SKM-1 (cell line): ENCODE results near the gene LCN9.

ENCODE experiments used
- DNase-seq: peaks from one replicate; lab custom pipeline; 2025; ENCODE audit not compliant: unreplicated experiment; lab: John Stamatoyannopoulos, UW

The LCN9 gene

DNA sequence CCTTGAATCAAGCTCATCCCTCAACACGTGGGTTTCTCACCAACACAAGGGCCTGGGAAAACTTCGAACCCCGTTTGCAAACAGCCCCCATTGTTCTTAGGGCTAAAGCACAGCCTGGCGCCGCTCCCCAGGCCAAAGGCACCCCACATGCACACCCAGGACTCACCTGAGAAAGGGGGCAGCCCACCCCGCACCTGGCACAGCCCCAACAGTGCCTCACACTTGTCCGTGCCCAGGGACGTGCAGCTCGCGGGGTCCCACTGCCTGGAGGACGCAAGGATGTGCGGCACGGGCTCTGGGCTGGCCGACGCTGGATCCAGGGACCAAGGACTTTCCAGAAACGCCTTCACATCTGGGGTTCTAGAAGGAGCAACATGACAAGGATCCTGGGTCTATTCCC lies 33.3 kb downstream of the LCN9 start:
- DNase-seq: no peak

DNA sequence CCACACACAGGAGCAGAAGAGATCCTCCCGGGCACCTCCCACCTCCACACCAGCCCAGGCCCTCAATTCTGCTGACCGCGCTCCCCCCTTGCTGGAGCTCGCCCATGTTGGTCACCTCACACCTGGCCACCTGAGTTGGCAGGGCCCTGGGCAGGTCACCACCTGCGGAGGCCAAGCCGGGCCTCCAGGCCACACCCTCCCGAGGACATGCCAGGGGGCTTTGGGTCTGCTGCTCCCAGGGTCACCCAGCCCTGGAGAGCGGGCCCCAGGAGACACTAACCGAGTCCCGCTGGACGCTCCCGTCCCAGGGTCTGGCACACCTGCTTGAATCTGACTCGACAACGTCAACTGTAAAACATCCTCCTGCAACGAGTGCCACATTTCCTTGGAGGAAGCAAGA lies 34.1 kb downstream of the LCN9 start:
- DNase-seq: no peak

DNA sequence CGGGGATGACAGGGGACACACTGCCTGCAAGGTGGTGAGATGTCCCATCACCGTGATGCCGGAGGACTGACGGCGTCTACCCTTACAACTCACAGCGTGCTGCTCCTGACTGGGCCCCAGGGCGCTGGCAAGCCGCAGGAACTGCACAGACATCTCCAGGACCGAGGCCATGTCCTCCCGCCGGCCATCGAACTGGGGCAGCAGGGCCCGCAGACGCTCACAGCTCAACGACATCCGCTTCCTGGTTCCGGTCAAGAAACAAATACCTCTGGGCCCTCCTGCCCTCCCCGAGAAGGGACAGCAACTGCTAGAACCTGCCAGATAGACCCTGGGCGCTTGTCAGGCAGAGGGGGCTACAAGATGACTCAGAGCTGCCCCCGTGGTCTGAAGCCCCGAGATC lies 35.1 kb downstream of the LCN9 start:
- DNase-seq: no peak

DNA sequence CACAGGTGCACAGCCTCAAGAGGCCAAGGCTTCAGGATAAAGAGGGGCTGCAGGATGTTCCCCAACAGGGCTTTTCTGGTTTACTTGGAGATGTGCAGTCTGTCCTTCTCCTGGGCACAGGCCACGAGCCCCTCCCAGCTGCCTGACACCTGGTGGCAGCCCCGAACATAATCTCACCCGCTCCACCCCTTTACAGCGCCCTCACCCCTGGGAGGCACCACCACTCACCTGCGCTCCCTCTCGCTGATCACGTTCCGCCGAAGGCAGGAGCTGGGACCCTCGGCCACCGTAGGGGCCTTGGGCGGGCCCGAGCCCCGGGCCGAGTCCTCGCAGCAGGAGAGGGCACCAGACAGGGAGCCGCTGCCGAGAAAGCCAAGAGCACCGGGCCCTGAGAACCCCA lies 35.7 kb downstream of the LCN9 start:
- DNase-seq: no peak

GRCh38 chr9:135699440-135699839 lies 36.3 kb downstream of the LCN9 start, which contains the start of gene SOHLH1:
TSS of gene SOHLH1 (minus strand) at chr9:135699481. CDS start at chr9:135699467, 14 bp downstream.
- no peak for DNase-seq

DNA sequence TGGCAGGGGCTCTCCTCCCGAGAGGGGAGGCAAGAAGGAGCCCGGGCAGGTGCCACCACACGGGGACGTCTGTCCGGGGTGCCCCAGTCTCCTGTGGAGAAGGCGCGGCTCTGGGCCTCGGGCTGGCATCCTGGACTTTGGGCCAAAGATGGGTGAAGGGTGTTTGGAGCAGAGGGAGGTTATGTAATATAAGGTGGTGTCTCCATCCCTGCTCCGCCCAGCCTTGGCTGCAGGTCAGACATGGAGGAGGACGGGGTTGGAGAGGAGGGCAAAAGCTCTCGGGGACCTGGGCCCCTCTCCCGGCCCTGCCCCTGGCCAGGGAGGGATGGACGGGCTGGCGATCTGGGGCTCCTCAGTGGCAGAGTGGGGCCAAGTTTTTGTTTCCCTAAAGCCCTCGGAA lies 37.4 kb downstream of the LCN9 start:
- DNase-seq: no peak

- no peak for DNase-seq
Measured at GRCh38 chr9:135701067-135701958, 38.2 kb downstream of the LCN9 start.

- DNase-seq: no peak
Measured at GRCh38 chr9:135701959-135702721, 39.0 kb downstream of the LCN9 start, which contains the start of gene KCNT1. TSS of gene KCNT1 (plus strand) at chr9:135702185. CDS start at chr9:135702259, 74 bp downstream.

GRCh38 chr9:135703726-135704125 lies 40.6 kb downstream of the LCN9 start:
- DNase-seq: no peak

DNA sequence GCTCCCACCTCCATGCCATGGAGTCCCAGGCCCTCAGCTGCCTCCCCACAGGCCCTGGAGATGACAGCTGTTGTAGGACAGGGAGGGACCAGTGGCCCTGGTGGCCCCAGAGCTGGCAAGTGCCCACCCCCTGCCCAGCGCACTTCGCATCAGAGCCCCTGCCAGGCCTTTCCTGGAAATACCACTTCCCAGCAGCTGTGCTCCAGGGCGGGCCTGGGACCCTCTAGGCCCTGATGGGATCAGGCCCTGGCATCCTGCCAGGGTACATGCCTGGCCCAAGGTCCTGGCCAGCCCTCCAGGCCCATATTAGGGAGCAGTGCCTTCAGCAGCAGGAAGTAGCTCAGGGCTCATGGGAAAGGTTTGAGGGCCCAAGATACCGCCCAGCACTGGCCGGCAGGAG lies 41.4 kb downstream of the LCN9 start:
- DNase-seq: no peak

DNA sequence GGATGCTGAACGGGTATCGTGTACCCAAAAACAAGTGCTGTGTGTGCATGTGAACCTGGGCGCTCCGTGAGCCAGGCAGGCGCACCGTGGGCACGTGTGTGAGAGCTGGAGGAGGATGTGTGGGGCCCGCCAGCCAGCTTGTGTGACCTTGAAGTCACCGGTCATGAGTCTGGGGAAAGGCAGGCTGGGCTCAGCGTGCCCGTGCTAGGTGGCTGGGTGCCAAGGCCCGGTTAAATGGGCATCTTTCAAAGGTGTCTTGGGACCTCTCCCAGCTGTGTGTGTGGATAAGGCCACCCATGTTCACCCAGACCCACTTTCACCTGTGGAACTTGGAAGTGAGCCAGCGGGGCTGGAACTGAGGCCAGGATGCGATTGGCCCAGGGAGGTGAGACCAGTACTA lies 42.3 kb downstream of the LCN9 start:
- DNase-seq: no peak

- DNase-seq: no peak
Measured at GRCh38 chr9:135706288-135706687, 43.2 kb downstream of the LCN9 start.

- DNase-seq: no peak
Measured at GRCh38 chr9:135707252-135708138, 44.4 kb downstream of the LCN9 start.

DNA sequence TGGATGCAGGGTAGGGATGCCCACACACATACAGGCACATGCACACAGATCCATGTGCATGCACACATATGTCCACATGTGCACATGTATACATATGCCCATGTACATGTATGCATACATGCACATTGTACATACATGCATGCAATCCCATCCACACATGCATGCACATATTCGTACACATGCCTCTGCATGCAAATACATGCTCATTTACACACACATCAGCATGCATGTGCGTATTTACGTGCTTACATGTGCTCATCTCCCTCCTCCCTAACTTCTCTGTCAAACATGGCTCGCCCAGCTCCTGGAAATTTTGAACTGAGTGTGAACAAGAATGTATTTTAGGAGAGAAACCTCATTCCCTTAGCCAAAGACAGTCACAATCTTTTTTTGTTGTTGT lies 45.1 kb downstream of the LCN9 start:
- no peak for DNase-seq

GRCh38 chr9:135711391-135711790 lies 48.3 kb downstream of the LCN9 start:
- DNase-seq: no peak

GRCh38 chr9:135711881-135712280 lies 48.8 kb downstream of the LCN9 start:
- DNase-seq: no peak

DNA sequence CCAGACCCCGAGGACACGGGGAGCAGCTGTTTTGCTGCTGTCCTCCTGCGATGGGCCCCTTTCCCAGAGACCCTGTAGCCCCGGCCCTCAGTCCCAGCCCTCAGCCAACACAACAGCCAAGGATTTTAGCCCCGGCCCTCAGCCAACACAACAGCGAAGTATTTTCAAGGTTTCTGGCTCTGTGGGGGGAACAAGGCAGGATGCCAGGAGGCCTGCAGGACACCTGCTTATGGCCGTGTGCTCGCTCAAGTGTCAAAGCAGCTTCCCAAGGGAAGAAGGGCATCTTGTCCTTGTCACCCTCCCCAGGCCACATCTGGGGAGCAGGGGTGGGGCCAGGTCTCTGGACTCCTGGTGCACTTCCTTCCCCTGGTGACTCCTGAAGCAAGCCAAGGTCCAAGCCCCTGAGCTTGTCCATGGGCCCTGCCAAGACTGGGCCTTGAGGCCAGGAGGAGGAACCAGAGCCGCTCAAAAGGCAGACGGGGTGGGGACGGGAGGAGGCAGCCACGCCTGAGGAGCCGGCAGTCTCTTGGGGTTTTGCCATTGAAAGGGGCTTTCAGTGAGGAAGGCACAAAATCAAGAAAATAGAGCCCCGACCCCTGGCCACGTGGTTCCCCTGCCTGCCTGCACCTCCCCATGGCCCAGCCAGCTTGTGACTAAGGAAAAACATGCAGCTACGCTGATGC lies 49.6 kb downstream of the LCN9 start:
- no peak for DNase-seq

DNA sequence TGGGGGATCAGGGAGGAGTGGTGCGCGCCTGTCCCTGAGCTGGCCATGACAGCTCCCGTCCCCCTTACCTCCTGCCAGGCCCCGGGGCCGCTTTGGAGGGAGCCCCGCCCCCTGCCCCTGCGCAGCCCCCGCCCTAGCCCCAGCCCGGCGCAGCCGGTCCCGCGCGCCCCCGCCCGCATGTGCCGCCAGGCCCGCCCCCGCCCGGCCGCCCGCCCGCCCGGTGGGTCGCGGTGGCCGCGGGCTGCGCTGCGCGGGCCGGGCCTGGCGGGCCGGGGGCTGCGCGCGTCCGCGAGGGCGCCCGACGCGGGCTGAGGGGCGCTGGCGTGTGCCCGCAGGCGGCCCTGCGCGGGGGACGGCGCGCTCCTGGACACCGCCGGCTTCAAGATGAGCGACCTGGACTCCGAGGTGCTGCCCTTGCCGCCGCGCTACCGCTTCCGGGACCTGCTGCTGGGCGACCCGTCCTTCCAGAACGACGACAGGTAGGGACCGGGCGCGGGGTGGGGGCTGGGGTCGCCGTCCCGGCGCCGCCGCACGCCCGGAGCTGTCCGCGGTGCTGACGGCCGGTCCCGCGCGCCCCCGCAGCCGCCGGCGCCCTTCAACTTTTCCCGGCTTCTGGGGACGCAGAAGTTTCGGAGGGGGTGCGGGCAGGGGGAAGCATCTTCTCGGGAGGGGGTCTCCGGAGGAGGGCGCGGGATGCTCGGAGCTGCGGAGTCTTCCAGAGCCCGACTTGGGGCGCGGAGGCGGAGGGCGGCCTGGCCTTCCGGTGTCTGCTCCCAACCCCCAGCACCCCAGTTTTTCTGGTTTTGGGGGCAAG lies 51.3 kb downstream of the LCN9 start:
- no peak for DNase-seq

- DNase-seq: no peak
Measured at GRCh38 chr9:135715056-135715595, 52.0 kb downstream of the LCN9 start.
